ENCODE results near the gene RERE.

DNA sequence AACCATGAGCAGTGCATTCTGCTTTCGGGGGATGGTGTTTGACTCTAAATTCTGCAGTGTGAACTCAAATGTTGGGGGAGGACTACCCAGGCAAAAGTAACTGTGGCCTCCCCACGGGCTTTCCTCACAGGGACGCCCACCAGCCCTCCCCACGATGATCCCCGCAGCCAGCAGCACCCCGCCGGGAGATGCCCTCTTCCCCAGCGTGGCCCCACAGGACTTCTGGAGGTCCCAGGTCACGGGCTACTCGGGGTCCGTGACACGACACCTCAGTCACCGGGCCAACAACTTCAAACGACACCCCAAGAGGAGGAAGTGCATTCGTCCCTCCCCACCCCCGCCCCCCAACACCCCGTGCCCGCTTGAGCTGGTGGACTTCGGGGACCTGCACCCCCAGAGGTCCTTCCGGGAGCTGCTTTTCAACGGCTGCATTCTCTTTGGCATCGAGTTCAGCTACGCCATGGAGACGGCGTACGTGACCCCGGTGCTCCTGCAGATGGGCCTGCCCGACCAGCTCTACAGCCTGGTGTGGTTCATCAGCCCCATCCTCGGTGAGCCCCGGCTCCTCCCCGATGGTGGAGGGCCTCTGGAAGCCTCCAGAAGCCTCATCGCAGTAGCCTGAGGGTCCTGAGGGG lies 493.1 kb downstream of the RERE start:
- TF ChIP-seq, protein P1, sequence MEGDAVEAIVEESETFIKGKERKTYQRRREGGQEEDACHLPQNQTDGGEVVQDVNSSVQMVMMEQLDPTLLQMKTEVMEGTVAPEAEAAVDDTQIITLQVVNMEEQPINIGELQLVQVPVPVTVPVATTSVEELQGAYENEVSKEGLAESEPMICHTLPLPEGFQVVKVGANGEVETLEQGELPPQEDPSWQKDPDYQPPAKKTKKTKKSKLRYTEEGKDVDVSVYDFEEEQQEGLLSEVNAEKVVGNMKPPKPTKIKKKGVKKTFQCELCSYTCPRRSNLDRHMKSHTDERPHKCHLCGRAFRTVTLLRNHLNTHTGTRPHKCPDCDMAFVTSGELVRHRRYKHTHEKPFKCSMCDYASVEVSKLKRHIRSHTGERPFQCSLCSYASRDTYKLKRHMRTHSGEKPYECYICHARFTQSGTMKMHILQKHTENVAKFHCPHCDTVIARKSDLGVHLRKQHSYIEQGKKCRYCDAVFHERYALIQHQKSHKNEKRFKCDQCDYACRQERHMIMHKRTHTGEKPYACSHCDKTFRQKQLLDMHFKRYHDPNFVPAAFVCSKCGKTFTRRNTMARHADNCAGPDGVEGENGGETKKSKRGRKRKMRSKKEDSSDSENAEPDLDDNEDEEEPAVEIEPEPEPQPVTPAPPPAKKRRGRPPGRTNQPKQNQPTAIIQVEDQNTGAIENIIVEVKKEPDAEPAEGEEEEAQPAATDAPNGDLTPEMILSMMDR (IDR thresholded peaks at IDR 0.05), result no peak
- no peak for TF ChIP-seq POLR2A (IDR thresholded peaks at IDR 0.05)

All from body of pancreas (tissue), 4 donors.